Testis (tissue), 3 donors: Measurements from ENCODE around the gene FMNL3. TPM values are rescaled to one million over a fixed set of nuclear protein-coding genes. Genes with fewer than 3 reads are reported as not detected.
A peak's percentile ranks its signal among the peaks of the same experiment; 100 is the strongest.

Experiments
- DNase-seq: peaks from one replicate; pipeline ENCODE4 v3.0.0-alpha.2; 2019
- H3K27ac ChIP-seq, 2 donors: fragments of 200-600 bp; sonication (generic); one replicate each; pipeline ENCODE4 v1.5.1; 2019
- H3K27me3 ChIP-seq: fragments of 200-600 bp; sonication (generic); one replicate; pipeline ENCODE4 v1.5.1; 2019
- H3K36me3 ChIP-seq: fragments of 200-600 bp; sonication (generic); one replicate; pipeline ENCODE4 v1.5.1; 2017; ENCODE audit warnings: low read depth; ENCODE audit errors: missing control alignments
- H3K4me1 ChIP-seq: fragments of 200-600 bp; sonication (generic); one replicate; pipeline ENCODE4 v1.5.1; 2019
- H3K4me3 ChIP-seq, 2 donors: fragments of 200-600 bp; sonication (generic); one replicate each; pipeline ENCODE4 v1.5.1; 2017 to 2019
- H3K9me3 ChIP-seq: fragments of 200-600 bp; sonication (generic); one replicate; pipeline ENCODE4 v1.5.1; 2017
- POLR2A ChIP-seq: fragments of 450-650 bp; IDR thresholded peaks from one replicate; pipeline ENCODE4 v1.6.1; 2017; ENCODE audit warnings: antibody characterized with exemption, mild to moderate bottlenecking, moderate library complexity
- WGBS, 2 donors: methylation state at CpG; one replicate each; pipeline ENCODE4 v1.1.5; 2018; 5-methylcytosine and 5-hydroxymethylcytosine counted together
- intact Hi-C: fragments of 100-400 bp; cut with DNase I; formaldehyde crosslinking; loops from one replicate; pipeline ENCODE4 v1.15.1; 2023; ENCODE audit warnings: low total_unique reads
- polyA plus RNA-seq: library from polyadenylated mRNA; stranded (reverse); fragments of 350-450 nt; fragmentation: Illumina TruSeq; extraction: RNeasy Lipid Tissue Mini Kit (QIAGEN cat#74804); gene quantifications from one replicate; pipeline ENCODE4 v1.2.3, GENCODE V29; 2014; ENCODE audit warnings: low read depth, low replicate concordance; ENCODE audit not compliant: insufficient read depth
- total RNA-seq, 2 donors: library from RNA; depleted of rRNA; stranded (reverse); fragments of >200 nt; gene quantifications; one replicate each; pipeline ENCODE4 v1.2.3, GENCODE V29; 2016
- TF ChIP-seq, protein P1 (sequence below), 3 experiments: fragments of 450-650 bp in 2 of 3; fragments of 200-600 bp in 1 of 3; sonication (generic) in 1 of 3; IDR thresholded peaks; one replicate each; pipeline ENCODE4 v1.5.1; 2016 to 2019; ENCODE audit warnings: antibody characterized with exemption in 3 of 3, mild to moderate bottlenecking in 2 of 3, moderate library complexity in 1 of 3

The FMNL3 gene
- total and polyA plus RNA-seq, 3 donors from 2014 or later: 26.0 to 73.5 (median 40.5) TPM

DNA sequence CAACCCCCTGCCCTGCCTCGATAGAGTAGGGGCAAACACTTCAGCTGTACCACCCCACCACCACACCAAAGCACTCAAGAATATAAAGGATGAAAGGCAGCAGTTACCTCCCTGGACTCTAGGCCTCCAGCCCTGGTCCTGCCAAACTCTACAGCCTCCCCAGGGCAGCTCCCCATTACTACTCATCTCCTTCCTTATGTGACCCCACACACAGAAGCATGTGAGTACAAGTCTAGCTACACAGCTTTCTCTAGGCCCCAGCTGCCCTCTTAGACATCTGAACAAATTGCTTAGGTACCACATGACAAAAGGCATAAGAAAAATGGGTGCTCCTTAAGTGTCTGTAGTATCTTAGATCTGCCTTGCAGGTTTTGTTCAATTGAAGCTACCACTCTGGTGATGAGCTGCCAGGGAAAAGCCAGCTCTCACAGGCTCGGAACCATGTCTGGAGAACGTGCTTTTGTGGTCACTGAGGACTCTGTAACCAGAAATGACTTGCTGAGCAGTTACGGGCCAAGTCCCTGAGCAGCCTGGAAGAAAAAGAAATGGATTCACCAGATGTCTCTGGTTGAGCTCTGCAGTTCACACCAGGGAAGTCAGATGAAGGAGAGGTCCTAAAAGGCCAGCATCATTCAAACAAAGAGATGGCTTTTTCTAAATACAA lies 32.8 kb downstream of the FMNL3 start:
- H3K4me1 ChIP-seq: peaks cover 72% of the 10 kb centered on the region

GRCh38 chr12:49673446-49674317 lies 33.5 kb downstream of the FMNL3 start:
- TF ChIP-seq, protein P1, sequence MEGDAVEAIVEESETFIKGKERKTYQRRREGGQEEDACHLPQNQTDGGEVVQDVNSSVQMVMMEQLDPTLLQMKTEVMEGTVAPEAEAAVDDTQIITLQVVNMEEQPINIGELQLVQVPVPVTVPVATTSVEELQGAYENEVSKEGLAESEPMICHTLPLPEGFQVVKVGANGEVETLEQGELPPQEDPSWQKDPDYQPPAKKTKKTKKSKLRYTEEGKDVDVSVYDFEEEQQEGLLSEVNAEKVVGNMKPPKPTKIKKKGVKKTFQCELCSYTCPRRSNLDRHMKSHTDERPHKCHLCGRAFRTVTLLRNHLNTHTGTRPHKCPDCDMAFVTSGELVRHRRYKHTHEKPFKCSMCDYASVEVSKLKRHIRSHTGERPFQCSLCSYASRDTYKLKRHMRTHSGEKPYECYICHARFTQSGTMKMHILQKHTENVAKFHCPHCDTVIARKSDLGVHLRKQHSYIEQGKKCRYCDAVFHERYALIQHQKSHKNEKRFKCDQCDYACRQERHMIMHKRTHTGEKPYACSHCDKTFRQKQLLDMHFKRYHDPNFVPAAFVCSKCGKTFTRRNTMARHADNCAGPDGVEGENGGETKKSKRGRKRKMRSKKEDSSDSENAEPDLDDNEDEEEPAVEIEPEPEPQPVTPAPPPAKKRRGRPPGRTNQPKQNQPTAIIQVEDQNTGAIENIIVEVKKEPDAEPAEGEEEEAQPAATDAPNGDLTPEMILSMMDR (IDR thresholded peaks at IDR 0.05): peak; percentile 28 to 65 (median 64)
- peak; percentile 43 for TF ChIP-seq POLR2A
- no peaks in the 10 kb centered on the region for H3K9me3 ChIP-seq
- DNase-seq: peak; percentile 97
- 25 to 37% methylated on average over 13 of the region's 13 CpGs for WGBS, 2 donors
- H3K4me3 ChIP-seq: no peak overlapping the region
- H3K4me1 ChIP-seq: peaks cover 72% of the 10 kb centered on the region
- no peaks in the 10 kb centered on the region for H3K27me3 ChIP-seq
- H3K36me3 ChIP-seq: no peaks in the 10 kb centered on the region
- intact Hi-C loops: no loop called here
- H3K27ac ChIP-seq: peak overlapping the region; percentile 96 to 97

More for the DNA sequence above, 32.8 kb downstream of the FMNL3 start:
- Histone ChIP-seq H3K27me3 (no peaks in the 10 kb centered on the region), H3K9me3 (no peaks in the 10 kb centered on the region), H3K27ac (peak overlapping the region; percentile 96 to 97), H3K36me3 (no peaks in the 10 kb centered on the region), H3K4me3 (no peak overlapping the region)
- WGBS, 2 donors: 29 to 55% methylated on average over 4 of the region's 4 CpGs
- no peak for TF ChIP-seq POLR2A
- TF ChIP-seq, protein P1 (IDR thresholded peaks at IDR 0.05): no peak
- intact Hi-C loops: no loop called here
- no peak for DNase-seq

- intact Hi-C loops: no loop called here
- Histone ChIP-seq H3K4me3 (no peak overlapping the region), H3K27me3 (no peaks in the 10 kb centered on the region), H3K27ac (peak overlapping the region; percentile 96 to 97), H3K9me3 (no peaks in the 10 kb centered on the region), H3K36me3 (no peaks in the 10 kb centered on the region), H3K4me1 (peaks cover 72% of the 10 kb centered on the region)
- no peak for DNase-seq
- TF ChIP-seq POLR2A: no peak
- TF ChIP-seq, protein P1 (IDR thresholded peaks at IDR 0.05): no peak
- 36 to 47% methylated on average over 5 of the region's 5 CpGs for WGBS, 2 donors
Measured at GRCh38 chr12:49672301-49673217, 34.6 kb downstream of the FMNL3 start.

DNA sequence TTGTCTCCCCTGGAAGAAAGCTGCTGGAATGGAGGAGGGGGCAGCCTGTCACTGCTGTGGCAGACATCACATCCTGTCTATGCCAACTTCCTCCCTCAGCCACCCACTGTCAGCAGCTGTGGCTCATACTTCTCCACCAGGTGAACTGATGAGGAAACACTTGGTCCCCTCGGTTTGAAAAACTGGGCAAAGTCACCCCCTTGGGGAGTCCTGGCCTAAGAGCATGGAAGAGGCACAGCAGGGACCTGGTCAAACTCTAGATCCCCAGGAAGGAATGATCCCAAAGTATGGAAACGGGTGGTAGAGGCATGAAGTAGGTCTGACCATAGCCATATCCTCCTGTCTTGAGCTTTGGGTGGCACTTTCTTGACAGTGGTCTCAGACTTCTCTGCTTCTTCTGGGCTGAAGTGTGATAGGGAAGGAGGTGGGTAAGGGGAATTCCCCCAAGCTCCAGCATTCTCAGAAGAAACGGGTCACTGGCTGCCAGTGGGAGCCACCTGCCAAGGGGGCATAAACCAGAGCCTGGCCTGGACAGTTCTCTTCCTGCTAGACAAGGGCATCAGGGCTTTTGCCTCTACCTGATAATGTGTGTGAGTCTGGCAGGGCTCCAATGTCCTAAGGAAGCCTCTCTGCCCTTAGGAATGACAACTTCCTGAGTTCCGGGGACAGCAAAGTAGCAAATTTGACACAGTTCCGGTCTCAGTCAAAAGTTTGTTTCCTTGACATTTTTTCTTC lies 36.0 kb downstream of the FMNL3 start:
- Histone ChIP-seq H3K27me3 (no peaks in the 10 kb centered on the region), H3K9me3 (no peaks in the 10 kb centered on the region), H3K36me3 (no peaks in the 10 kb centered on the region), H3K4me1 (peaks cover 64% of the 10 kb centered on the region), H3K27ac (peak overlapping the region; percentile 96 to 97), H3K4me3 (no peak overlapping the region)
- intact Hi-C loops: no loop called here
- WGBS, 2 donors: 64 to 73% methylated on average over 5 of the region's 5 CpGs
- peak; percentile 38 for DNase-seq
- TF ChIP-seq POLR2A: no peak
- TF ChIP-seq, protein P1 (IDR thresholded peaks at IDR 0.05): no peak
